ENCODE data around the gene HES3. TPM values are rescaled to one million over a fixed set of nuclear protein-coding genes. Genes with fewer than 3 reads are reported as not detected.

HES3 gene
- total and polyA plus RNA-seq, 11 donors, result not detected

GRCh38 chr1:6275826-6276782 lies 32.1 kb downstream of the HES3 start:
- WGBS, 4 donors, result 22 to 36% (median 34%) methylated on average over 33 to 35 of the region's 35 CpGs
- Histone ChIP-seq H3K4me3 (peak overlapping the region in 10 of 12 donors; percentile 1 to 50 (median 27)), H3K36me3 (no peaks in the 10 kb centered on the region), H3K27ac (peak overlapping the region; percentile 38 to 91 (median 81)), H3K27me3 (no peaks in the 10 kb centered on the region), H3K9me3 (no peaks in the 10 kb centered on the region), H3K4me1 (peaks cover 0 to 18% (median 8%) of the 10 kb centered on the region in 12 donors)
- intact Hi-C loops (cut with DNase I), result no loop called here
- peak in 4 of 5 donors; percentile 78 to 86 (median 84) for DNase-seq
- ATAC-seq, result peak; percentile 72 to 89 (median 86)
- TF ChIP-seq POLR2A (IDR thresholded peaks at IDR 0.05) (no peak), CTCF (IDR thresholded peaks at IDR 0.05) (no peak)

- no peaks in the 10 kb centered on the region for H3K27me3 ChIP-seq
- H3K36me3 ChIP-seq, result no peaks in the 10 kb centered on the region
- intact Hi-C loops (cut with DNase I), result no loop called here
- H3K4me3 ChIP-seq, result peak overlapping the region in 5 of 12 donors; percentile 16 to 50 (median 38)
- no peak for DNase-seq
- no peak for ATAC-seq
- no peak for TF ChIP-seq CTCF (IDR thresholded peaks at IDR 0.05)
- TF ChIP-seq POLR2A (IDR thresholded peaks at IDR 0.05), result no peak
- no peaks in the 10 kb centered on the region for H3K9me3 ChIP-seq
- H3K27ac ChIP-seq, result peak overlapping the region in 9 of 12 donors; percentile 61 to 91 (median 82)
- peaks cover 0 to 17% (median 8%) of the 10 kb centered on the region in 12 donors for H3K4me1 ChIP-seq
- WGBS, 4 donors, result 84 to 87% (median 85%) methylated on average over 10 to 20 of the region's 20 CpGs
These were observed 33.0 kb downstream of the HES3 start for GRCh38 chr1:6276811-6277555.

- intact Hi-C loops (cut with DNase I), result no loop called here
- 81 to 88% (median 85%) methylated on average over 9 of the region's 9 CpGs for WGBS, 4 donors
- Histone ChIP-seq H3K9me3 (no peaks in the 10 kb centered on the region), H3K4me3 (no peak overlapping the region), H3K4me1 (peaks cover 0 to 17% (median 8%) of the 10 kb centered on the region in 12 donors), H3K27me3 (no peaks in the 10 kb centered on the region), H3K27ac (no peak overlapping the region), H3K36me3 (no peaks in the 10 kb centered on the region)
- ATAC-seq, result no peak
- DNase-seq, result no peak
- TF ChIP-seq CTCF (IDR thresholded peaks at IDR 0.05), result no peak
- TF ChIP-seq POLR2A (IDR thresholded peaks at IDR 0.05), result no peak
These were observed 34.3 kb downstream of the HES3 start for GRCh38 chr1:6278263-6278662.

- Histone ChIP-seq H3K36me3 (no peaks in the 10 kb centered on the region), H3K4me3 (no peak overlapping the region), H3K9me3 (no peaks in the 10 kb centered on the region), H3K4me1 (peaks cover 0 to 17% (median 8%) of the 10 kb centered on the region in 12 donors), H3K27me3 (no peaks in the 10 kb centered on the region), H3K27ac (no peak overlapping the region)
- intact Hi-C loops (cut with DNase I), result no loop called here
- 95 to 96% (median 95%) methylated on average over 10 of the region's 10 CpGs for WGBS, 4 donors
- no peak for DNase-seq
- ATAC-seq, result no peak
- TF ChIP-seq POLR2A (IDR thresholded peaks at IDR 0.05) (no peak), CTCF (IDR thresholded peaks at IDR 0.05) (no peak)
These were observed 35.1 kb downstream of the HES3 start for GRCh38 chr1:6279066-6279465.
